GM12874 (cell line): Measurements from ENCODE around the gene DAB1.

Experiments used
- TF ChIP-seq, protein P1 (sequence below): IDR thresholded peaks from 2 replicates; pipeline ENCODE4 v1.5.1; 2011; ENCODE audit warnings: low read depth, mild to moderate bottlenecking, control low read depth, low read length, moderate library complexity; ENCODE audit not compliant: insufficient read depth

DAB1 gene

DNA sequence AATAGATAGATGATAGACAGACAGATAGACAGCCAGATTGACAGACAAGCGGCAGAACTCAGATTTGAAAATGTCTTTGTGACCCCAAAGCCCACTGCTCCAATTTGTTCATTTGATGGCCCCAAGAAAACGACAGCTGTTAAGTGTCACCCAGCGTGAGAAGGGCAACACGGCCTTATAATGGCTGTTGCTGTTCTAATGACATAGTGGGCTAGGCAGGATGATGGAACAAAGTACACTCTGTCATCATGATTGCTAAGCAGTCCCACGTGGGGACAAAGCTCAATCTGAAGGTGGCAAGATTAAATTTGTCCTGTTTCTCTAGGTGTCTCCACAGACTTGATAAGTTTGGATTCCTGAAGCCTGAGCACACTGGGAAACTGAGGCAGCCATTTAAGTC, 112.9 kb downstream of the DAB1 start:
- TF ChIP-seq, protein P1, sequence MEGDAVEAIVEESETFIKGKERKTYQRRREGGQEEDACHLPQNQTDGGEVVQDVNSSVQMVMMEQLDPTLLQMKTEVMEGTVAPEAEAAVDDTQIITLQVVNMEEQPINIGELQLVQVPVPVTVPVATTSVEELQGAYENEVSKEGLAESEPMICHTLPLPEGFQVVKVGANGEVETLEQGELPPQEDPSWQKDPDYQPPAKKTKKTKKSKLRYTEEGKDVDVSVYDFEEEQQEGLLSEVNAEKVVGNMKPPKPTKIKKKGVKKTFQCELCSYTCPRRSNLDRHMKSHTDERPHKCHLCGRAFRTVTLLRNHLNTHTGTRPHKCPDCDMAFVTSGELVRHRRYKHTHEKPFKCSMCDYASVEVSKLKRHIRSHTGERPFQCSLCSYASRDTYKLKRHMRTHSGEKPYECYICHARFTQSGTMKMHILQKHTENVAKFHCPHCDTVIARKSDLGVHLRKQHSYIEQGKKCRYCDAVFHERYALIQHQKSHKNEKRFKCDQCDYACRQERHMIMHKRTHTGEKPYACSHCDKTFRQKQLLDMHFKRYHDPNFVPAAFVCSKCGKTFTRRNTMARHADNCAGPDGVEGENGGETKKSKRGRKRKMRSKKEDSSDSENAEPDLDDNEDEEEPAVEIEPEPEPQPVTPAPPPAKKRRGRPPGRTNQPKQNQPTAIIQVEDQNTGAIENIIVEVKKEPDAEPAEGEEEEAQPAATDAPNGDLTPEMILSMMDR: no peak

DNA sequence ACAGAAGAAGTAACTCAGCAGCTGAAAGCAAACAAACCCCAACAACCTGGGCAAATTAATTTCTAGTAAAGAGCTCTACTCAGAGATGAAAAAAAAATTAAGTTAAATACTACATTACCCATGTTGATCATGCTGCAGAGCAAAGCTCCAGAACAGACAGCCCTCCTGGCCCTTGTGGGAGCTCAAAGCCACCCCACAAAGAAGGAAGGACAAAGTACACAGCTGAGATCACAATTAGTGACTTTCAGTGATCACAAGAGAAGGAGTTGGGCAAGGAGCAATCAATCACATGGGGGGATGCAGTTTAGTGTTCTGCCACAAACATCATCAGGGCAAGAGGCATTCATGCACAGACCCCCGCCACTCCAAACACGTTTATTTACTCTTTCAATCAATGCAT, 114.2 kb downstream of the DAB1 start:
- TF ChIP-seq, protein P1: no peak

DNA sequence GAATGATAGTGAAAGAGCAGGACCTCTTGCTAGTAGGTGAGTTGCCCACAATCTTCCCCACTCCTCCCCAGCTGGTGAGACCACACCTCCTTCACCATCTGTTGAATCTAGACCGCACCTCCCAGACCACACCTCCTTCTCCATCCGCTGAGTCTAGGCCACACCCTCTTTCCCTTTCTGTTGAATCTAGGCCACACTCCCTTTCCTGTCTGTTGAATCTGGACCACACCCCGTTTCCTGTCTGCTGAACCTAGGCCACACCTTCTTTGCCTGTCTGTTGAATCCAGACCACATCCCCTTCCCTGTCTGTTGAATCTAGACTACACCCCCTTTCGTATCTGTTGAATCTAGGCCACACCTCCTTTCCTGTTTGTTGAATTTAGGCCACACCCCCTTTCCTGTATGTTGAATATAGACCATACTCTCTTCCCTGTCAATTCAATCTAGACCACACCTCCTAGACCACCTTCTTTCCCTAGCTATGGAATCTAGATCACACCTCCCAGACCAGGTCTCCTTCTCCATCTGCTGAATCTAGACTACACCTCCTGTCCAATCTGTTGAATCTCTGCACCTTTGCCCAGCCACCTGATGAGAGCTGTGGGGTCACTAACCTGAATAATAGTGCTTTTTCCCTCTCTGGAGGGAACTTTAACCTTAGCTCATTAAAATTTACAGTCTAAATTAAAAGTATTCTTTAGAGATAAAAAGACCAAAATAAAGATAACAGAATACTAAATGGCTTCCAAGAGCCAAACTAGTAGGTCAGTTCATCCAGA, 116.3 kb downstream of the DAB1 start:
- TF ChIP-seq, protein P1: no peak

DNA sequence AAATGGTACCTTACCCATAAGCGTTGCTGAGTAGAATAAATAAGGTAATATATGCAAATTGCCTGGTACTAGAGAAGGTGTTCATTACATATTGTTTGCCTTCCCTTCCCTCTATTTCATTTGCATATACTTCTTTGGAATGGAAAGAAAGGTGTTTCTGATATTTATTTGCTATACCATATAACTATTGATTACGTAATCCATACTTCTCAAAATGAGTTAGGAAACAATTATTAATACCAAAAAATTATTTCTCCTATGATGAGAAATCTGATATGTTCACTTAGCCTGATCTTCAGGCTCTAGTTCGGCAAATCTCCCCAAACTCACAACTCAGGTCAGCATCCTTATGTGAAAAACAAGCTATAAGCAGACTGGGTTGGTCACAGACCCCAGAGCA, 119.3 kb downstream of the DAB1 start:
- TF ChIP-seq, protein P1: no peak

DNA sequence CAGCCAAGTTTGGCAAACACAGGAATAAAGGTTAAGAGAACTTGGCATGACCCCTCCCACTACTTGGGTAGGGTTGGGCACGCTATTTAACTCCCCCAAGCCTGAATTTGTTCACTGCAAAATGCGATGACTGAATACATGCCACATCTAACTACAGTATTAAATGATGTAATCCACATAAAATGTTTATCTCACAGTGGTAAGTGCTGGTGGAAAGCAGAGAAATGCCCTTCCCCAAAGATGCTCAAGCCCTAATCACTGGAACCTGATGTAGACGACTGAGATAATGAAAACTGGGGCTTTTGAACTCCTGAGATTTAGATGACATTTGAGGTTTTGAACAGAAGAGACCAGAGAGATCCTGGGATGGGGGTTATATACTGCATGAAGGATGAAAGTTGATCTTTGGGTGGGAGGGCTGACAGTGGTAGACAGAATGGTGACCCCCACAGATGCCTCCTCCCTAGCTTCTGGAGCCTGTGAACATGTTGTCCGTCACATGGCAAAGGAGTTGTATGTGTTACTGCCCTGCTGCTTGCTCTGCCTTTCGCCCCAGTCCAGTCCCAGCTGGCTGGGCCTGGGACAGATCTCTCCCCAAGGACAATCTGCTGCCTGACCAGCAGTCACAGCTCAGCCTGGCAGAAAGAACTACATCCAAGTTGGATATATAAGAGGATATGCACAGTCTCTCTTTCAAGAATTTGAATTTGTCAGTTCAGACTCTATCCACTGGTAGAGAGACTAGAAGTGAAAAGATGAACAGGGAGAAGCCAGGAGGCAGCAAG, 120.9 kb downstream of the DAB1 start:
- TF ChIP-seq, protein P1: no peak

DNA sequence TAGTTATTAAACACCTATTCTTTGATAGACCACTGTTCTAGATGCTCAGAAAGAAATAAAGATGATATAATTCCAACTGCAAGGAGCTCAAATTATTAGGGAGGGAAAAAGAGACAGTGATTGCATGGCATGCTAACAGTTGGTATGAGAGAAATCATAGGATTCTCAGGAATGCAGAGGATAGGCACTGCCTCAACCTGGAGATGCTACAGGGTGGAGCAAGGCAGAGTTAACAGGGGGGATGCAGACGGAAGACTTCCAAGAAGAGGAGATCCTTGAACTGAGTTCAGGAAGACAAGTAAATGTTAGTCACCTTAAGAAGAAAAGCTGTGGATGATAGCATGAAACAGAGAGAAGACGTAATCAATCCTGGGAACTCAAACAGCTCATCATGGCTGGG, 123.7 kb downstream of the DAB1 start:
- TF ChIP-seq, protein P1: no peak

DNA sequence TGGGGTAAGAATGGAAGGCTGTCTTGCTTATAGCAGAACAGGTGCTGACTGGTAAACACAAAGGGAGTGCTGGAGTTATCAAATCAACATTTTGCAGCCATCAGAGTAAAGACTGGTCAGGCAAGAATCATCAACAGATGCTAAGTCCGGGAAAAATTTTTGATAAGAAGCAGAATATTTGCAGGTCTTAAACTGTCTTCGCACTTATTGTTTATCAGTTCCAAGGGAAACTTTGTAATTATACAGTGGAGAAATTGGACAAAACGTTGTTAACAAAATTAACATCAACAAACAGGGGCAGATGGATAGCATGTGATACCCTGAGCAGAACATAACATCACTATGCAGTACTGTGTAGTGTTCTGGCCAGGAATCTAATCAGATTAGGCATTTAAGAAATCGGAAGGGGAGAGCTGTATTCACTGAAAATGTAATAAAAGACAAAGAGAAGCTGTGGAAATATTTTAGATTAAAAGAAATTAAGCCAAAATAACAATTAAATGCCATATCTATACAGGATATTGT, 127.1 kb downstream of the DAB1 start:
- TF ChIP-seq, protein P1: no peak
